Endodermal cell (in vitro differentiated cells): Measurements from ENCODE around the gene PPP1R16B. TPM values are rescaled to one million over a fixed set of nuclear protein-coding genes. Genes with fewer than 3 reads are reported as not detected.

Experiments
- DNase-seq: peaks from one replicate; pipeline ENCODE4 v3.0.0-alpha.2; 2017
- H3K27ac ChIP-seq: 2 replicates; pipeline ENCODE4 v1.5.1; 2013; ENCODE audit warnings: mild to moderate bottlenecking, low read depth, low read length, moderate library complexity
- H3K27me3 ChIP-seq: 2 replicates; pipeline ENCODE4 v1.6.1; 2013; ENCODE audit warnings: mild to moderate bottlenecking, low read length, moderate library complexity; ENCODE audit not compliant: insufficient read depth, control insufficient read depth, poor library complexity, severe bottlenecking
- H3K36me3 ChIP-seq: 2 replicates; pipeline ENCODE4 v1.7.0; 2013; ENCODE audit warnings: mild to moderate bottlenecking, low read length, moderate library complexity; ENCODE audit not compliant: control insufficient read depth, insufficient read depth
- H3K4me1 ChIP-seq: one replicate; pipeline ENCODE4 v1.7.0; 2013; ENCODE audit warnings: low read length; ENCODE audit not compliant: control insufficient read depth, insufficient read depth
- H3K4me3 ChIP-seq: 2 replicates; pipeline ENCODE4 v1.5.1; 2013; ENCODE audit warnings: mild to moderate bottlenecking, low read length, moderate library complexity
- H3K9ac ChIP-seq: 2 replicates; pipeline ENCODE4 v1.6.1; 2013; ENCODE audit warnings: mild to moderate bottlenecking, low read length, moderate library complexity; ENCODE audit not compliant: poor library complexity, severe bottlenecking; ENCODE audit errors: extremely low read depth
- H3K9me3 ChIP-seq: 2 replicates; pipeline ENCODE4 v1.6.1; 2013; ENCODE audit warnings: mild to moderate bottlenecking, low read length, moderate library complexity; ENCODE audit not compliant: control insufficient read depth
- H3K27ac Mint-ChIP-seq: 2 replicates; pipeline ENCODE4 v1.8.0; 2020; ENCODE audit warnings: mixed read lengths
- H3K27me3 Mint-ChIP-seq: 2 replicates; pipeline ENCODE4 v1.8.0; 2021; ENCODE audit warnings: mild to moderate bottlenecking, mixed read lengths; ENCODE audit not compliant: insufficient read depth
- H3K36me3 Mint-ChIP-seq: 2 replicates; pipeline ENCODE4 v1.8.0; 2020; ENCODE audit warnings: low read depth, mixed read lengths
- H3K4me1 Mint-ChIP-seq: 2 replicates; pipeline ENCODE4 v1.8.0; 2020; ENCODE audit warnings: mixed read lengths
- H3K4me3 Mint-ChIP-seq: 2 replicates; pipeline ENCODE4 v1.8.0; 2020; ENCODE audit warnings: mild to moderate bottlenecking, moderate library complexity, mixed read lengths
- H3K9me3 Mint-ChIP-seq: 2 replicates; pipeline ENCODE4 v1.8.0; 2020; ENCODE audit warnings: mild to moderate bottlenecking, mixed read lengths
- CTCF ChIP-seq: fragments of 200-600 bp; sonication (generic); conservative IDR thresholded peaks from 2 replicates; pipeline ENCODE4 v1.5.0; 2021; ENCODE audit warnings: antibody characterized with exemption, mild to moderate bottlenecking
- WGBS, 2 experiments: methylation state at CpG; one replicate each; pipeline versions ENCODE4 v1.1.5 to v1.1.7; 2013; ENCODE audit warnings: missing lambda C conversion rate in 2 of 2, mixed read lengths in 1 of 2; ENCODE audit not compliant: insufficient coverage in 1 of 2, insufficient read length in 1 of 2; 5-methylcytosine and 5-hydroxymethylcytosine counted together
- total RNA-seq, 2 donors: library from RNA; stranded (reverse); fragmentation: NEBNext Ultra II Directional in 1 of 2; extraction: Animal tissue kit (Norgen Biotek cat#: 25700) in 1 of 2; gene quantifications; 2 replicates in 1 of 2; 3 replicates in 1 of 2; pipeline ENCODE4 v1.2.1, GENCODE V29; 2021

The PPP1R16B gene
- total RNA-seq, 2 donors from 2014 or later = 6.7 to 15.3 TPM

- 96 to 99% methylated on average over 3 to 6 of the region's 8 CpGs for WGBS, 2 experiments
- no peak for TF ChIP-seq CTCF
- H3K27me3 Mint-ChIP-seq = no peaks in the 10 kb centered on the region
- Histone ChIP-seq H3K4me3 (no peak overlapping the region), H3K9me3 (no peaks in the 10 kb centered on the region), H3K9ac (no peak overlapping the region), H3K27me3 (no peaks in the 10 kb centered on the region), H3K36me3 (peaks cover 22% of the 10 kb centered on the region), H3K4me1 (no peaks in the 10 kb centered on the region), H3K27ac (no peak overlapping the region)
- no peak overlapping the region for H3K27ac Mint-ChIP-seq
- peaks cover 15% of the 10 kb centered on the region for H3K36me3 Mint-ChIP-seq
- no peak overlapping the region for H3K4me3 Mint-ChIP-seq
- H3K4me1 Mint-ChIP-seq = no peaks in the 10 kb centered on the region
- no peaks in the 10 kb centered on the region for H3K9me3 Mint-ChIP-seq
- no peak for DNase-seq
Measured at GRCh38 chr20:38840894-38841470, 35.5 kb downstream of the PPP1R16B start.

GRCh38 chr20:38841570-38841969, 36.1 kb downstream of the PPP1R16B start:
- Mint-ChIP-seq H3K4me3 (no peak overlapping the region), H3K4me1 (no peaks in the 10 kb centered on the region), H3K27ac (no peak overlapping the region), H3K9me3 (no peaks in the 10 kb centered on the region), H3K36me3 (peaks cover 15% of the 10 kb centered on the region), H3K27me3 (no peaks in the 10 kb centered on the region)
- no peak for TF ChIP-seq CTCF
- Histone ChIP-seq H3K9me3 (no peaks in the 10 kb centered on the region), H3K9ac (no peak overlapping the region), H3K27me3 (no peaks in the 10 kb centered on the region), H3K4me1 (no peaks in the 10 kb centered on the region), H3K27ac (no peak overlapping the region), H3K36me3 (peaks cover 21% of the 10 kb centered on the region), H3K4me3 (no peak overlapping the region)
- WGBS, 2 experiments = 84% methylated on average over 2 of the region's 2 CpGs; no CpG with 5 or more reads in 1 of the 2 experiments
- DNase-seq = no peak

DNA sequence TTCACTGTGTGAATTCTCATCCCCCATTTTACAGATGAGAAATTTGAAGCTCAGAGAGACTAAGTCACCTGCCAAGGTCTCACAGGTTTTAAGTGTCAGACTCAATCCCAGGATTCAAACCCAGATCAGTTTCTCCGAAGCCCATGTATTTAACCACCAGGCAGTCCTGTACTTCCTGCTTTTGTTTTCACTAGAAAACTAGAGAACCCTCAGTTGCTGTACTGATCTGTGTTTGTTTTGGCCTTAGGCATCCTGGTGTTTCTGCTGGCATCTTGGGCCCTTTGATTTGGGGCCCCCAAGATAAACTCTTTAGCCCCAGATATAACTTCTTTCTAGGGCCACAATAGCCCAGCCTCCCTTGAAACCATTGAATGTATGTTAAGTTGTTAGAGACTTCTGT, 36.5 kb downstream of the PPP1R16B start:
- Histone ChIP-seq H3K27me3 (no peaks in the 10 kb centered on the region), H3K36me3 (peaks cover 17% of the 10 kb centered on the region), H3K9me3 (no peaks in the 10 kb centered on the region), H3K27ac (no peak overlapping the region), H3K4me1 (no peaks in the 10 kb centered on the region), H3K4me3 (no peak overlapping the region), H3K9ac (no peak overlapping the region)
- no peak for TF ChIP-seq CTCF
- Mint-ChIP-seq H3K36me3 (peaks cover 13% of the 10 kb centered on the region), H3K4me1 (no peaks in the 10 kb centered on the region), H3K4me3 (no peak overlapping the region), H3K9me3 (no peaks in the 10 kb centered on the region), H3K27me3 (no peaks in the 10 kb centered on the region), H3K27ac (no peak overlapping the region)
- 80 to 81% methylated on average over 1 of the region's 1 CpG for WGBS, 2 experiments
- DNase-seq = no peak
